ENCODE results near the gene CCDC141.
"Not testable (repeated sequence)": the region's sequence is repeated elsewhere in the genome, so short reads cannot be mapped to it uniquely, and the experiment has no call there.

The CCDC141 gene

DNA sequence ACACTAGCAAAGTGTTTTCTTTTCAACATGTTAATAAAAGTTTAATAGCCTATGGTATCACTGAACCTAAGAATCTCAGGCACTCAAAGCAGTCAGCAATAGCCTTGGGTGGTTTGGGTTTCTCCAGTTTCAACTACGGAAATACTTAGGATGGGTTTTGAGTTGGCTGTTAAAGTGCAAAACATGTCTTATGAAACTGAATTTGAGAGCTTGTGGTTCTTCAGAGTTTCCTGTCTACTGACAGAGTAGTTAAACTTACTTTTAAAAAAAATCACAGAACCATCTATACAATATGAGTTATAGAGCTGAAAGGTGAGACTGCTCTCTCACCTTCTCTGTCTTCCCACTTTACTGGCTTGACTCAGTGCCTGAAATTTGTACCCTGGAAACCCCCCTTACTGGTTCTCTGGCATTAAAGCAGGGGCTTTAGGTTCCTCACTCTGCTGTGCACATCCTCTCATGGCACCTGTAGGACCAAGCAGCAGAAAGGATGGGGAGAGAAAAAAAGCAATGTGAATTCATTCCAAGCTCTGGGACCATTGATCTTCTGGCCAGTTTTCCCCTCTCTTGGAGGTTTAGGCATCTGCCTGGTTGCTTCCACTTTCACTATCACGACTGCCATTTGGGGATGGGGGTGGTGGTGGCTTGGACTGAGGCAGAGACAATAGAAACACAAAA, 18.1 kb downstream of the CCDC141 start:
- no peak for DNase-seq

DNA sequence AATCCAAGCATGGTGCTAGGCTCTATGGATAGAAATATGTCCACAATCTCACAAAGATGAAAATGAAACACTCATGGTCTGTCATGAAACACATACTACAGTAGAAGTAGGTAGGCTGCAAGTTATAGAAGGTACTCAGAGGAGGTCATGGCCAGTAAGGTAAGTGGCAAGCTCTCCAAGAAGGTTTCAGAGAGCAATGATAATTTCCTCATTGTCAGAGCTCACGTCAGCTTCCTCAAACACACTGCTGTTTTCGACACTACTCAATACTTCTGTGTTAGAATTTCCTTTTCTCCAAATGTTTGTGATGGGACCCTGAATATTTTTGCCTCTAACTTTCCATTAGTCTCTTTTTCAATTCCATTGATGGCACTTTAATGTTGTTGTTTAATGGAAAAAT, 25.5 kb downstream of the CCDC141 start:
- DNase-seq: no peak

DNA sequence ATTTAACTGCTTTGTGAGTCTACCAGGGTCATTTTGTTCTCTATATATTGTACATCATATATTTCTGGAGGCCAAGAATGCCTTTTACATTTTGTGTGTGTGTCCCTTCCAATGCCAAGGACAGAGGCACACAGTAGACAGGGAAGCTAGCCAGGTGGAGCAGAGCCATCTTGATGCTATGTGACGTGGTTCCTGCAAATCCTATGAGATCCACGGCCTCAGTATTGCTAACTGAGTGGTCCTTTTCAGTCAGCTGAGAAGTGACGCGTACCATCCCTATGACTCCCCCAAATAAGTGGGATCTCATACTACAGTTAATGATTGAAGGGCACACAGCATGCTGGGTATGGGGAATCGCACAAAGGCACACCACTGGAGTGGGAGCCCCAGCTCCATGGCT, 27.3 kb downstream of the CCDC141 start:
- DNase-seq: no peak

DNA sequence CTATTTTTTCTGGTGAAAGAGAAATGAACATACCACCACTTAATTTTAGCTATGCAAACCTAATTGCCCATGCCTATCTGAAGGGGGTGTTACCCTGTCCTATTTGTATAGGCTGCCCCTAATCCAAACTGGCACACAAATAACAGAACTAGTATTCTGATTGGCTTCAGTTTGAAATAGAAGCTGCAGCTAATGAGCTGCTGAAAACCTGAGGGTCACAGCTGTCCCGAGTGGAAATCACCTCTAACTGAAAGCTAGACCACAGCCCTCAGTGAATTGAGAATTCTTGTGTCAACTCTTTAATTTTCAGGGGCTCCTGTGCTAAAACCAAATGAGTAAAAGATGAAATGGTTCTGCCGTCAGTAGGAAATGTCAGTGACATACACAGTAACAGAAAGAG, 28.7 kb downstream of the CCDC141 start:
- no peak for DNase-seq

DNA sequence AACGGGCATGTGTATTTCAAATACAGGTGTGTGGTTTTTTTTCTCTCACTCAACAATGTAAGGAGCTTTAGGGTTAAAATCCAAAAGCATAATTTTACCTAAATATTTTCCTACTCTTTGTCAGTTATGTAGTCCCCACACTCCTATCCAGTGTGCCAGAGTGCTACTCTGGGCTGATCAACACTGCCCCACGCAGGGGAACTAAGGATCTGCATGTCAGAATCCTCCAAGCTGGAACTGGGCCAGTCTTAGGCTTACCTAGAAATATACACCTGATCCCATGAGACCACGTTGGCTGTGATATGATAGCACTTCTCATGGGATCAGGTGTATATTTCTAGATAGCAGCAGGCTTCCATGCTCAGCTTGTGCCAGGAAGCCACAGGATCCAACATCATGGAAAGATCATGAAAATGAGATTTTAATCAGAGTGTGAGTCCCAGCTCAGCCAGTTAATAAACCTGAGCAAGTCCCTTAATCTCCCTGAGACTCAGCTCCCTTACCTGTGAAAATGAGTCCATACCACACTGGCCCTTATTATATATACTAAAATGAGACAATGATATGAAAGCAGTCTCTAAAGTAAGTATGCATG, 29.7 kb downstream of the CCDC141 start:
- DNase-seq: peak; percentile 53

DNA sequence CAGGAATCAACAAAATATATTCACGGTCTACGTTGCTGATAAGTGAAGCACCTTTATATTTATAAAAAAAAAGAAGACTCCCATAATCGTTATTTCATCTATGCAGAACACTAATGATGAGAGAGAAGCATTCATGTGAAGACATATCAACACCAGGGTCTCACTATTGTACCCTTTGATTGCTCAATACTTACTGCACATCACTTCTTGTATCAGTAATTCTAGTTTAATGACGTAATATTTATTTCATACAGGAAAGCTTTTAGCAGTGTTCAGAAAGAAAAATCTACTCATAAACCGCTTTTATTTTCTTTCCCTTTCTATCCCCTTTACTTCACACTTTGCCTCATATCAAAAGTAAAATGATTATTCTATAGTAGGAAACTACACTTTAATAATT, 30.7 kb downstream of the CCDC141 start:
- DNase-seq: no peak

DNA sequence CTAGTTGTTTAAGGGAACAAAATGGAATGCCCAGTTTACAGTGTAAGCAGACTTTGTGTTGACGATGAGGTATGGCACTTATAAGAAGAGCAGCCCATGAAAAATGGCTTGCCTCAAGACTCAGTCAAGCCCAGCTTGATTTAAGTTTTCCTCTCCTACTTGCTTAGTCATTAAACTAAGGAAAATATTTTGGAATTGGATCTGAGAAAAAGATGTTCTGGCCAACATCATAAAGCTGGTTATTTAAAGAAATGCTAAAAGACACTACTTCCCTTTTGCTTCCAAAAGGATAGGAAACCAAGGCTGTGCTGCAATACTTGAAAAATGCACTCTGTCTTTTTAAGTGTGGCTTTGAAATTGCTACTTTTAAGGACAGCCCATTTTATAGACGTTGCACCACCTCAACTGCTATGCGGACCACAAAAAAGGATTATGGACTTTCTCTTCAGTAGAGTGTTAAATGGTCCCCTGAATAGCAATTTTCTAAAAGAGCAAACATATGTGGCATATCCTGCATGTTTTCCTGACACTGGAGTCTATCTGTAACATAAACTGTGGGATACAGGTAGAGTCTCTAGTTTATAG, 32.1 kb downstream of the CCDC141 start:
- no peak for DNase-seq

DNA sequence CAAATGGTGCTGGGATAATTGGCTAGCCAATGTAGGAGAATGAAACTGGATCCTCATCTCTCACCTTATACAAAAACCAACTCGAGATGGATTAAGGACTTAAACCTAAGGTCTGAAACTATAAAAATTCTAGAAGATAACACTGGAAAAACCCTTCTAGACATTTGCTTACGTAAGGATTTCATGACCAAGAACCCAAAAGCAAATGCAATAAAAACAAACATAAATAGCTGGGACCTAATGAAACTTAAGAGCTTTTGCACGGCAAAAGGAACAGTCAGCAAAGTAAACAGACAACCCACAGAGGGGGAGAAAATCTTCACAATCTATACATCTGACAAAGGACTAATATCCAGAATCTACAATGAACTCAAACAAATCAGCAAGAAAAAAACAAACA, 35.7 kb downstream of the CCDC141 start:
- not testable (repeated sequence) for DNase-seq

DNA sequence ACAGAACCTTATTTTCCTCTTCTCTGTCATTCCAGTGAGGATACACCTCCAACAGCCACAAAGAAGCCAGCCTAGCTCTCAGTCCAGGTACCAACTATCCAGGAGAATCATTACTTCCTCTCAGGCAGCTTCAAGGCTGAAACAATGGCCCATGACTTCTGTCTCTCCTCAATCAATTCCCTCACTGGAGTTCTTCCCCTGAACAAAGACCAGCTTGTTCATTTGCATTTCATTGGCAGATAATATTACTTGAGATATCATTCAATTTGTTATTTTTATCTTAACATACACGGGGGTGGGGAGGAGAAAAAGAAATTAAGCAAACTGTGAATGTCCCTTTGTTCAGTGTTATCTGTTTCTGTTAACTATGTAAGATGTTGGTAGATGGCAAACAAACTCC, 44.0 kb downstream of the CCDC141 start:
- no peak for DNase-seq

DNA sequence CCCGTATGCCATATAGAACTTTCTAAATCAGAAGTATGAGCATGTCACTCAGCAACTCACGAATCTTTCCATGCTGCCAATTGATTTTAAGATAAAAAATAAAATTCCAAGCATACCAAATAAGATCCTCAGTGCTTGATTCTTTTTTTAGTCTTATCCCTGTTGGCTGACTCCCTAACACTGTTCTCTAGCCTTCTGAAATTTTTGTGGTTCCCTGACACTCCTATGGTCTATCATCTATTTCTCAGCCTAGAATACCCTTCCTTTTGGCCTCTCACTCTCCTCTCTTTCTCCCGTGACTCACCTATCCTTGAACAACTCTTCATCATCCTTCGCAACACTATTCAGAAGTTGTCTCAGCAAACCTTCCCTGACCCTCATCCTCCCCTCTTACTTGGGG, 50.5 kb downstream of the CCDC141 start:
- DNase-seq: no peak

DNA sequence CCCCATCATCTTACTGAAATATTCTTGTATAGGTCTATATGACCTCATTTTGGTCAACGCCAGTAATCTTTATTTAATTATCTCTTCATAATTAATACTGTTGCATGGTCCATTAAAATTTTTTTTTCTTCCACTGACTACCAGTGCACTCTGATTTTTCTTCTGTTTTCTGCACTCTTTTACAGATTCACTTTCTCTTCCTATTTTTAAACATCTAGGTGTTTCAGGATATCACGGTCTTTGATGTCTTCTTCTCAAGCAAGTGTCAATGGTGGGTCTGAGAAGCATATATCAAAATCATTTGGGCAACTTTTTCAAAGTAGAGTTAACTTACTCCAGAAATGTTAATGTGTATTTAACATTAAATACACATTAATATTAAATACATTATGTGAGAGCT, 51.4 kb downstream of the CCDC141 start:
- no peak for DNase-seq

DNA sequence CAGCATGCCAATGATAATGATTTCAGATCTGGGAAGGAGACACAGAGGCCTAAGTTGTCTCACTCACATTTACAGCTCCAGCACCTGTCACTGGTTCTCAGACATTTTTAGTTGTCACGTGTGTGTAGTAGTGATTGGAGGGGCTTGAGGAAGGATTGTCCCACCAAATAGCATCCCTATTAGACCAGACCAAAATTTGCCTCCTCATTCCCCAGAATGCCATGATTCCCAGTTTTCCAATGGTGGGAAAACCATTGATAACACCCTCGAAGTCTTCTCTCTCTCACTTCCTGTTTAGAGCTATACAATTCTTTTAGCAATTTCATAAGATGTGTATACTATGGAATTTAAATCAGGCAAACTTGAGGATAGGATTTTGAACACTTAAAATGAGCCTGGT, 52.5 kb downstream of the CCDC141 start:
- no peak for DNase-seq

DNA sequence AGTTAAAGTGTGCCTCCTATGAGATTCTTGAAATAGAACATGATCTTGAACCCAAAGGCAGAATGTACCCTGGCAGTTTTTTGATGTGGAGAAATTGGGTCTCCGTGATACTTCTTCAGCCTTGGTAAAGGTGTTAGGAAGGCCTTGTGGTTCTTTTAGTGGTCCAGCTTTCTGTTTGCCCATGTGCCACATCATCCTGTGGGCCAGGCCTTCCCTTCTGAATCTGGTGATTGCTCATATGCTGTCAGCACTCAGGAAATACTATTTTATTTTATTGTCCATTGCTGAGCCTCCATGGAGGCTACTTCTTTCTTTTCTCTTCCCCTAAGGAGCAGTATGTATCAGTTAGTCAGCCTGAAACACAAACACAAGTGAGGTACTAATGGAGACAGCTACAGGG, 52.9 kb downstream of the CCDC141 start:
- no peak for DNase-seq

DNA sequence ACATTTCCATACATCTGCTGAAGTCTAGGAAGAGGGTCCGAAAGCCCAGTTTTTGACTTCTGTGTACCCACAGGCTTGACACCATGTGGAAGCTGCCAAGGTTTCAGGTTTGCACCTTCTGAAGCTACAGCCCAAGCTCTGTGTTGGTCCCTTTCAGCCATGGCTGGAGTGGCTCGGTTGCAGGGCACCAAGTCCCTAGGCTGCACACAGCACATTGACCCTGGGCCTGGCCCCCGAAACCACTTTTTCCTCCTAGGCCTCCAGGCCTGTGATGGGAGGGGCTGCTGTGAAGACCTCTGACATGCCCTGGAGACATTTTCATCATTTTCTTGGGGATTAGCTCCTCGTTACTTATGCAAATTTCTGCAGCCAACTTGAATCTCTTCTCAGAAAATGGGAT, 55.7 kb downstream of the CCDC141 start:
- no peak for DNase-seq

DNA sequence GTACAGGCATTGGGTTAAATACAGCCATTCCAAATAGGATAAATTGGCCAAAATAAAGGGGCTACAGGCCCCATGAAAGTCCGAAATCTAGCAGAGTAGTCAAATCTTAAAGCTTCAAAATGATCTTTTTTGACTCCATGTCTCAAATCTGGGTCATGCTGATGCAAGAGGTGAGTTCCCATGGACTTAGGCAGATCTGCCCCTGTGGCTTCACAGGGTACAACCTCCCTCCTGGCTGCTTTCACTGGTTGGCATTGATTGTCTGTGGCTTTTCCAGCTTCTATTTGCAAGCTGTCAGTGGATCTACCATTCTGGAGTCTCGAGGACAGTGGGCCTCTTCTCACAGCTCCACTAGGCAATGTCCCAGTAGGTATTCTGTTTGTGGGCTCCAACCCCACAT, 56.1 kb downstream of the CCDC141 start:
- DNase-seq: no peak

DNA sequence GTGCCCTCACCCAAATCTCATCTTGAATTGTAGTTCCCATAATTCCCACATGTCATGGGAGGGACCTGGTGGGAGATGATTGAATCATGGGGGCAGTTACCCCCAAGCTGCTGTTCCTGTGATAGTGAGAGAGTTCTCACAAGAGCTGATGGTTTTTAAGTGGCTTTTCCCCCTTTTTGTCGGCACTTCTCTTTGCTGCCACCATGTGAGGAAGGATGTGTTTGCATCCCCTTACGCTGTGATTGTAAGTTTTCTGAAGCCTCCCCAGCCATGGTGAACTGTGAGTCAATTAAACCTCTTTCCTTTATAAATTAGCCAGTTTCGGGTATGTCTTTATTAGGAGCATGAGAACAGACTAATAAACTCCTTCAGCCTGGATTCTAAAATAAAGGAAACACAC, 57.2 kb downstream of the CCDC141 start:
- not testable (repeated sequence) for DNase-seq

DNA sequence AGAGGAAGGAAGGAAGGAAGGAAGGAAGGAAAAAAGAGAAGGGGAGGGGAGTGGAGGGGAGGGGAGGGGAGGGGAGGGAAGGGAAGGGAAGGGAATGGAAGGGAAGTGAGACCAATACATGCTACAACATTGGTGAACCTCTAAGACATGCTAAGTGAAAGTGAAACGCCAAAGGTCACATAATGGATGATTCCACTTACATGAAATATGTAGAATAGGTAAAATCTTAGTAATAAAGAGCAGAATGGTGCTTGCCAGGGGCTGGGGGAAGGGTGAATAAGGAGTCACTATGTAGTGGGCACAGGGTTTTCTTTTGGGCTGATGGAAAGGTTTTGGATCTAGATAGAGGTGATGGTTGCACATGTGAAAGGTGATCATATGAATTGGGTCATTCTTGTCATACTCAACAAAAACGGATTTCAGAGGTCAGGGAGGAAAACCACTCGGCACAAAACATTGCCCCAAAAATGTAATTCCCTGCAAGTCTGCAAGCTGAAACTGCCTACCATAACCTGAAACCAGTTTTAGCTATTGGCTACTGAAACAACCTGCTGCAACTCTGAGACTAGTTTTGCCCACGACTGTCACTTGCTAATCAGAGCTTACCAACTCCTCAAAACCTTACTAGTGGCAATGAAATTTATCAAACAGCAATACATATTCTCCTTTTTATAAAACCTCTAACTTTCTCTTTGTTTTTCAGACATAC, 59.2 kb downstream of the CCDC141 start:
- no peak for DNase-seq

DNA sequence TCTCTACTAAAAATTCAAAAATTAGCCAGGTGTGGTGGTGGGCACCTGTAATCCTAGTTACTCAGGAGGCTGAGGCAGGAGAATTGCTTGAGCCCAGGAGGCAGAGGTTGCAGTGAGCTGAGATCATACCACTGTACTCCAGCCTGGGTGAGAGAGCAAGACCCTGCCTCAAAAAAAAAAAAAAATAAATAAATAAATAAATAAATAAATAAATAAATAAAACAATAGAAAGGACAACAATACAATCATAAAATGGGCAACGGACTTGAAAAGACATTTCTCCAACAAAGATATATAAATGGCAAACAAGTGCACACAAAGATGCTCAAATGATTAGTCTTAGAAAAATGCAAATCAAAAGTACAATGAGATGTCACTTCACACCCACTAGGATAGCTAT, 60.5 kb downstream of the CCDC141 start:
- DNase-seq: not testable (repeated sequence)

DNA sequence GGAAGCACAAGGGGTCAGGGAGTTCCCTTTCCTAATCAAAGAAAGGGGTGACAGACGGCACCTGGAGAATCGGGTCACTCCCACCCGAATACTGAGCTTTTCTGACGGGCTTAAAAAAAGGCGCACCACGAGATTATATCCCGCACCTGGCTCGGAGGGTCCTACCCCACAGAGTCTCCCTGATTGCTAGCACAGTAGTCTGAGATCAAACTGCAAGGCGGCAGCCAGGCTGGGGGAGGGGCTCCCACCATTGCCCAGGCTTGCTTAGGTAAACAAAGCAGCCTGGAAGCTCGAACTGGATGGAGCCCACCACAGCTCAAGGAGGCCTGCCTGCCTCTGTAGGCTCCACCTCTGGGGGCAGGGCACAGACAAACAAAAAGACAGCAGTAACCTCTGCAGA, 67.3 kb downstream of the CCDC141 start:
- DNase-seq: not testable (repeated sequence)

DNA sequence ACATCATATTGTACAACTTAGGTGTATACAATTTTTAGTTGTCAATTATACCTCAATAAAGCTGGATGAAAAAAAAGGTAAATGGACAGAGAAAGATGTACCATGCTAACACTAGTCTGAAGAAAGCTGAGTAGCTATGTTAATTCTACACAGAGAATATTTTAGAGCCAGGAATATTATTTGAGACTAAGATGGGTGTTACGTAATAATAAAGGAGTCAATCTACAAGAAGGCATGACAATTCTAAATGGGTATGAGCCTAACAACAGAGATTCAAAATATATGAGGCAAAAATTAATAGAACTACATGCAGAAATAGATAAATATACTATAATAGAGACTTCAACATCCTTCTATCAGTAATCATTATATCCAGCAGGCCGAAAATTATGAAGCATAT, 69.1 kb downstream of the CCDC141 start:
- DNase-seq: no peak

DNA sequence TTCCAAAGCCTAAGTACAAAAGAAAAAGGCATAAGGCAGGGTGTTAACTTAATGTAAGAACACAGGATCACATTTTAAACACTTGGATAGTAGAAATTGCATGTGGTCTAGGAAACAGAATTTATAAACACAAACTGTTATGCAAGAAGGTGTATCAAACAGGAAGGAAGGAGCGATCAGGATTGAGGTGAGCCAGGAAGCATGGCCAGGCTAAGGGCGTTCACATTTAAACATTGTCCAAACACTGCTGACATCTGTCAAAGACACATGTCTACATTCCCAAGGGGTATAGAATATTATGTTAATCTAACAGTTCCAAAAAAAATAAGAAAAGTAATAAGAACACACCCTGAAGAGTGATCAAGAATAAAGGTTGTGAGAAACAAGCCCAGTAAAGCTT, 71.3 kb downstream of the CCDC141 start:
- no peak for DNase-seq

DNA sequence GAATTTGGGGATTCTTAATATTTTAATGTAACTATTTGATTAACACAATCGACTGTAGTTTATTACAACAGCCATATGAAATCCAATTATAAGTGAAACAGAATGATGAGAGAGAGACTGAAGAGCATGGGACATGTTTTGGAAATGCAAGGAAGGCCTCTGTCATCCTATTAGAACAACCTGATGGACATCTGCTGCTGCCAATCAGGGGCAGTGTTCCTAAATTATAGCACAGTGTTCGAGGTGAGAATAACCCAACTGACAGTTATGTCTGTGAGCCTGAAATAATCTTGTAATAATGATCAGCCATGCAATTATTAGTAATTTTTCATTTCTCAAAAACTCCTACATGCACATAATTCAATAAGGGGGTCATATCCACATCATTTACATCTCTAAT, 73.6 kb downstream of the CCDC141 start:
- no peak for DNase-seq

DNA sequence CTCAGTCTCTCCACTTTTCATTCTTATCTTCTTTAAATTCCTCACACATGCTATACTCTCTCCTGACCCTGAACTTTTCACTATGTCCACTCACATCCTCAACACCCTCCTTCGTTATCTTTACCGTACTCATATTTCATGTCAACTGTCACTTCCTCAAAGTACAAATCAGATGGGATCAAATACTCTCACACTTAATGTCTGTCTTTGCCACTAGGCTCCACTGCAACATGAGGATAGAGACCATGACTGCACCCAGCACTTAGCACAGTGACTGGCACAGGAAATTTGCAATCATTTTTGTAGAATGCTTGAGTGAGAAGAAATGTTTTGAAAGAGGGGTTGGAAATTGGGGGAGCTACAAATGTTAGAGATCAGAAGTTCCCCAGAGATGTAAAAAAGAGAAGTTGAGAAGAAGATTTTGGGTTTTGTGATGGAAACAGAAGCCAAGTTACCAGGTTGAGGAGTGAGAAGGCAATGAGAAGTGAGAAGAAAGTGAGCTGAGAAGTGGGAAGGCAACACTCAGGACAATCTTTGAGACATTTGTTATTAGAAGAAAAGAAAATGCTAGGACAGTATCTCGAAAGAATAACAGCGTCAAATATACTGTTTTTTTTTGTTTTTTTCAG, 87.0 kb downstream of the CCDC141 start:
- no peak for DNase-seq

DNA sequence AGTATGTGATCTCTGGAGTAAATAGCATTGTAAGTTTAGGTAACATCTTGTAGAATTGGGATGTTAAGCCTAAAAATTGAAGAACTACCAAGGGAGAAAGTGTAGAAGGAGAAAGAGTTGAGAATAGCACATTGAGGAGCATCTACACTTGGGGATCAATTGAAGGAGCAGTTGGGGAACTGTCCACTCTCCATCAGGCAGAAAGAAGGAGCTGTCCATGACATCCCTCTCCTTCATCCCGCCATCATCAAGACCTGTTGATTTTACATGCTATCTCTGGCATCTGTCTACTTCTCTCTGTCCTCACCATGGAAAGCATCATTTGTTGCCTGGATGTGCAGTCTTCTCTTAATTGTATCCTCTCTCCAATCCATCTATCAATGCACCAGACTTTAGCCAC, 87.8 kb downstream of the CCDC141 start:
- no peak for DNase-seq
